Left renal cortex interstitium (tissue), 4 donors: Measurements from ENCODE around the gene COMTD1. TPM values are rescaled to one million over a fixed set of nuclear protein-coding genes. Genes with fewer than 3 reads are reported as not detected.
"Not testable (repeated sequence)": the region's sequence is repeated elsewhere in the genome, so short reads cannot be mapped to it uniquely, and the experiment has no call there.

Source experiments
- DNase-seq, 4 donors: peaks; one replicate each; pipeline ENCODE4 v3.0.0-alpha.2; 2013; ENCODE audit warnings: low read depth in 4 of 4, low spot score in 2 of 4, missing footprints in 1 of 4
- polyA plus RNA-seq, 4 donors: library from polyadenylated mRNA; unstranded; fragments of 120-200 nt; gene quantifications; one replicate each; pipeline ENCODE4 v1.2.1, GENCODE V29; 2013; ENCODE audit not compliant: insufficient read length in 4 of 4

Gene COMTD1
- polyA plus RNA-seq, 4 donors: 4.0 to 14.7 (median 11.8) TPM

GRCh38 chr10:75197906-75198305 lies 37.9 kb downstream of the COMTD1 start:
- DNase-seq: no peak

- DNase-seq: no peak
These were observed 38.7 kb downstream of the COMTD1 start for GRCh38 chr10:75197066-75197465.

- DNase-seq: no peak
These were observed 40.6 kb downstream of the COMTD1 start for GRCh38 chr10:75195035-75195763.

GRCh38 chr10:75194625-75195024 lies 41.1 kb downstream of the COMTD1 start:
- DNase-seq: not testable (repeated sequence)

GRCh38 chr10:75191821-75192568 lies 43.8 kb downstream of the COMTD1 start:
- no peak for DNase-seq

- DNase-seq: no peak
These were observed 46.3 kb downstream of the COMTD1 start for GRCh38 chr10:75189266-75190096.

GRCh38 chr10:75188522-75188921 lies 47.2 kb downstream of the COMTD1 start:
- not testable (repeated sequence) for DNase-seq

GRCh38 chr10:75187961-75188426 lies 47.8 kb downstream of the COMTD1 start:
- no peak for DNase-seq

GRCh38 chr10:75186310-75186709 lies 49.4 kb downstream of the COMTD1 start:
- no peak for DNase-seq

Other genes with a start within 250 kb of the COMTD1 start
- 10 to 100 TPM; 13.0 to 16.0 (median 13.6) TPM for gene SAMD8, start 124.3 kb downstream of the COMTD1 start, polyA plus RNA-seq
- gene VDAC2, start 25.2 kb downstream of the COMTD1 start, polyA plus RNA-seq: 100 to 1,000 TPM; 189 to 251 (median 217) TPM
- 100 to 1,000 TPM in 1 of 4 donors, 10 to 100 TPM in 3; 56.8 to 107 (median 80.1) TPM for gene ZNF503, start 165.8 kb upstream of the COMTD1 start, polyA plus RNA-seq
- gene LRMDA, start 195.7 kb upstream of the COMTD1 start, polyA plus RNA-seq: 10 to 100 TPM; 15.3 to 23.5 (median 21.1) TPM